Activated T-cell treated with anti-CD3 and anti-CD28 coated beads, Interleukin-2, amount 50 U/mL, for 24 hours (primary cell): ENCODE data around the gene ANO3.

Source experiments
- DNase-seq: peaks from one replicate; pipeline ENCODE4 v3.0.0-alpha.2; 2020
- H3K27ac Mint-ChIP-seq: 2 replicates; pipeline ENCODE4 v1.8.0; 2020; ENCODE audit warnings: mild to moderate bottlenecking, mixed read lengths
- H3K27me3 Mint-ChIP-seq: 2 replicates; pipeline ENCODE4 v1.8.0; 2020; ENCODE audit warnings: mixed read lengths
- H3K36me3 Mint-ChIP-seq: 2 replicates; pipeline ENCODE4 v1.8.0; 2020; ENCODE audit warnings: low read depth, mixed read lengths
- H3K4me1 Mint-ChIP-seq: 2 replicates; pipeline ENCODE4 v1.8.0; 2020; ENCODE audit warnings: low read depth, mixed read lengths
- H3K4me3 Mint-ChIP-seq: 2 replicates; pipeline ENCODE4 v1.8.0; 2020; ENCODE audit warnings: mild to moderate bottlenecking, moderate library complexity, mixed read lengths
- H3K9me3 Mint-ChIP-seq: 2 replicates; pipeline ENCODE4 v1.8.0; 2020; ENCODE audit warnings: mixed read lengths

Gene ANO3

DNA sequence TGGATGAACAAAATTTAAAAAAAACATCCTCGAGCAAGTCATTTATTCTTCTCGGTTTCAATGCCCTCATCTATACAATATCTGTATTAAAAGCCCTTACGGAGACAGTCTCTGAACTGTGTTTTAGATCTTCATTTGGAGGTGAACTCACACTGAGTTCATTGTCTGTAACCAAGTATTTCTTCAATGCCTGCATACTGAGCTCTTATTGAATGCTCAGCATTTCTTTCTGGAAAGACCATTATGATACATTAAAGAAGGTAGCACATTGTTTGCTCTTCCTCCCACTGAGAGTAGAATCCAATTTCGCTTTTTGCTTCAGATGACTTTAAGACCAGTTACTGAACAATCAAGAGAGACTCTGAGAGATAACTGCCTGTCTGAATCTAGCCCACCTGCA lies 1.7 kb upstream of the ANO3 start:
- H3K4me3 Mint-ChIP-seq: no peak overlapping the region
- peaks cover 31% of the 10 kb centered on the region for H3K27me3 Mint-ChIP-seq
- no peak for DNase-seq
- H3K9me3 Mint-ChIP-seq: peaks cover 6% of the 10 kb centered on the region
- no peaks in the 10 kb centered on the region for H3K36me3 Mint-ChIP-seq
- H3K27ac Mint-ChIP-seq: no peak overlapping the region
- H3K4me1 Mint-ChIP-seq: no peaks in the 10 kb centered on the region

DNA sequence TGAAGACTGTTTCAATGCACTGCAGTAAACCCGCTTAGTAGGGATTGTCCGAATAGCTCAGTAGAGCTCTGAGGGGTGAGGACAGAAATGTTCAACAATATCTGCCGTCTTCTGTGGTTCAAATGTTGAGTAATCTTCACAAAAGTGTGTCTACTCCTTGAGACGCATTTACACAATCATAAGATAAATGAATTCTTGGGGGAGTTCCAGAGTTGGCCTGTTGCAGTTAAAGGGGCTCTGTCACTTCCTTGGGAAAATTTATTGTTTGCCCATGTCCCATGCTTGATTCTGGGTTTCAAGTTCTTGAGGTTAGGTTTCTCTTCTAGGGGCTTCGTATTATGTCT lies 614 bp downstream of the ANO3 start:
- Mint-ChIP-seq H3K36me3 (no peaks in the 10 kb centered on the region), H3K27ac (no peak overlapping the region), H3K4me1 (no peaks in the 10 kb centered on the region), H3K27me3 (peaks cover 31% of the 10 kb centered on the region), H3K4me3 (no peak overlapping the region), H3K9me3 (peaks cover 6% of the 10 kb centered on the region)
- no peak for DNase-seq

DNA sequence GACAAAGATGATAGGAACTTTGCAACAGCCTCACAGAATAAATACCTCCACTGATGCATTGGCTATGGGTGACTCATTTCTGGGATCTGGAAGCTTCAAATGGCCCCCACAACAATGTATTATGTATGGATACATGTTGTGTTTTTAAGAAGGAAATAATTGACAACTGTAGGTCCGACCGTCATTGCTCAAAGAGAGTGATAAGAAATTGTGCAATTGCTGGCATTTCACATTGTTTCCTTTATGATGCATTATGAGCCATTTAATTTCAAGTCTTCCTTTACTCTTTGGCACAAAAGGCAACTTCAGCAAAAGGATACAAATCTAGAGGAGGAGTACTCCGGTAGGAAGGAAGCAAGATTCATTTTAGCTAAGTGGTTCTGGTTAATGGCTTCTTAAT lies 2.0 kb downstream of the ANO3 start:
- Mint-ChIP-seq H3K4me1 (no peaks in the 10 kb centered on the region), H3K27me3 (peaks cover 31% of the 10 kb centered on the region), H3K36me3 (no peaks in the 10 kb centered on the region), H3K27ac (no peak overlapping the region), H3K4me3 (no peak overlapping the region), H3K9me3 (peaks cover 6% of the 10 kb centered on the region)
- no peak for DNase-seq

DNA sequence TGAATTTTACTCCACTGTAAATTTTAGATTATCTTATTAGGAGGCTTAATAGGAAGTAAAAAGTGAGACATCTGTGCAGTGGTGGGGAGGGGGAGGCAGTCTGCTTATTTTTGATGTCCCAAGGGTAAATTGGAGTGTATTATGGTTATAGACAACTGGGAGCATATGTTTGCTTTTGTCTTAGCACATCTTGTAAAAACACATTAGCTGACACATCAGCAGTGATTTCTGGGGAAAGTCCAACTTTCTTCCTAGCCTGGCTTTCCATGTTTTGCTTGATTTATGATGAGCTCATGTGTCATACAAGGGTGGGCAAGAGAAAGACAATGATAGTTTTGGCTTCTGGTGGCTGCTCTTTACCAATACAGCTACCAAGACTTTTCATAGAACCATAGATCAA lies 4.0 kb downstream of the ANO3 start:
- no peaks in the 10 kb centered on the region for H3K4me1 Mint-ChIP-seq
- no peak for DNase-seq
- no peaks in the 10 kb centered on the region for H3K36me3 Mint-ChIP-seq
- no peak overlapping the region for H3K4me3 Mint-ChIP-seq
- peaks cover 23% of the 10 kb centered on the region for H3K27me3 Mint-ChIP-seq
- H3K9me3 Mint-ChIP-seq: peaks cover 2% of the 10 kb centered on the region
- no peak overlapping the region for H3K27ac Mint-ChIP-seq

DNA sequence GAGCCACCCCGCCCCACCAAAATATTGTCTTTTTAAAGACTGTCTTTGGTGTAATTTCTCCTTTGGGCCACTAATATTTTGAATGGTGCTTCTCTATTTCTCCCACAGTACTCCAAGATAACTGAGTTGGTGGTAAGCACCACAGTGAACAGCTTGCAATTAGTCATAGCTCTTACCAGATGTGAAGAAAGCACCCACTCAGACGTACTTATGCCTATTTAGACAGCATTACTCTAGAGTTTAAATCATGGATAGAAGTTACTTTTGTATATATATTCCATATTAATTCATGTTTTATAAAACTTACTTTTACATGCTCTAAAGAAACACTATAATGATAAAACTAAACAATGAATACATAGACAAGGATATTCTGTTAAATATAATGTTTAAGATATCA lies 12.7 kb downstream of the ANO3 start:
- Mint-ChIP-seq H3K4me3 (no peak overlapping the region), H3K27me3 (no peaks in the 10 kb centered on the region), H3K9me3 (peaks cover 2% of the 10 kb centered on the region), H3K27ac (no peak overlapping the region), H3K4me1 (no peaks in the 10 kb centered on the region), H3K36me3 (no peaks in the 10 kb centered on the region)
- DNase-seq: no peak

DNA sequence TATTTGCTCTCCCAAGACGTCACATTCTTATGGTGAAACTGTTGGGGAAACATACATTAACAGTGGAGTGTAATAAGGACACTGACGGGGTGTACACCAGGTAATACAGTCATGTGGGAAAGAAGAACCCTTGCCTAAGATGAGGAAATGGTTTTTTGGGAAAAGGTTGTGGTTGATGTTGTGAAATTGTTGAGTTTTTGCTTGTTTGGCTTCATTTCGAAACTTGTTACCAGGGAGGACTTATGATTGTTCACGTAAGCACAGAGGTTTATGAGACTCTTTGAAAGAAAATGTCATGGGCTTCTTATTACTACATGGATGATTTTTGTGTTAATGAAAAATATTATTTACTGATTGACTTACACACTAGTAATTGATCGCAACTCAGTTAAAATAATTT lies 16.8 kb downstream of the ANO3 start:
- Mint-ChIP-seq H3K4me3 (no peak overlapping the region), H3K27me3 (no peaks in the 10 kb centered on the region), H3K36me3 (no peaks in the 10 kb centered on the region), H3K27ac (no peak overlapping the region), H3K9me3 (peaks cover 13% of the 10 kb centered on the region), H3K4me1 (no peaks in the 10 kb centered on the region)
- no peak for DNase-seq

DNA sequence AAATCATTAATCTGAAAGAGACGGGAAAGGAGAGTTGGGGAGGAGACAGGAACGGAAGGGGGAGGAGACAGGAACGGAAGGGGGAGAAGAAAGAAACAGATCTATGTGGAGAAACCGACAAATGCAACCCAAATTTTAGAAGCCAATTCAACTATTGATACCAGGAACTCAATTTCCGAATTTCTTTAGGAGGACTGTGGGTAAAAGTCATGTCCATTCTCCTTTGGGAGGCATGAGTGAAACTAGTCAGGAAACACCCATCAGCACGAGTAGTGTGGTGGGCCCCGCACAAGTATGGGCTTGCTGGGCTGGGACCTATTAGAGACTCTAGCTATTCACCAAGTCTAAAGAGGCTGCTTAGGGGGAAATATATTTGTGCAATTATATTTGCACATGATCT lies 18.1 kb downstream of the ANO3 start:
- Mint-ChIP-seq H3K27me3 (no peaks in the 10 kb centered on the region), H3K4me3 (no peak overlapping the region), H3K27ac (no peak overlapping the region), H3K9me3 (peaks cover 16% of the 10 kb centered on the region), H3K36me3 (no peaks in the 10 kb centered on the region), H3K4me1 (no peaks in the 10 kb centered on the region)
- DNase-seq: no peak

DNA sequence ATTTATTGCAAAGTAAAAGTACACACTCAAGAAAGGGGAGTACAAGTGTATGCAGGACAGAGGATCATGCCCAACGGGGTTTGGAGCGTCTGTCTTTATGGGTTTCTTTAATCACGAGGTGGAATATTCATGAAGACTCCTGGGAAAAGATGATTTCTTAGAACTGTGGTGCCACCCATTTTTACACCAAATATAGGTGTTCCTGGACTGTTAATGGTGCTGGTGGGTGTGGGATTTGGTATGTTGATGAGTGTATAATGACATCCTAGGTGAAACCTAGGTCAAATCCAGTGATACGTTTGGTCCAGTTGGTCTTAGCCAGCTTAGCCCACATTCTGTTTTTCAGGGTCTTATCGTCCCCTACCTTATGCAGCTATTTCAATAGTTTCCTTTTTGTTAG lies 21.1 kb downstream of the ANO3 start:
- Mint-ChIP-seq H3K4me3 (no peak overlapping the region), H3K9me3 (peaks cover 16% of the 10 kb centered on the region), H3K27ac (no peak overlapping the region), H3K4me1 (no peaks in the 10 kb centered on the region), H3K36me3 (no peaks in the 10 kb centered on the region), H3K27me3 (no peaks in the 10 kb centered on the region)
- no peak for DNase-seq

DNA sequence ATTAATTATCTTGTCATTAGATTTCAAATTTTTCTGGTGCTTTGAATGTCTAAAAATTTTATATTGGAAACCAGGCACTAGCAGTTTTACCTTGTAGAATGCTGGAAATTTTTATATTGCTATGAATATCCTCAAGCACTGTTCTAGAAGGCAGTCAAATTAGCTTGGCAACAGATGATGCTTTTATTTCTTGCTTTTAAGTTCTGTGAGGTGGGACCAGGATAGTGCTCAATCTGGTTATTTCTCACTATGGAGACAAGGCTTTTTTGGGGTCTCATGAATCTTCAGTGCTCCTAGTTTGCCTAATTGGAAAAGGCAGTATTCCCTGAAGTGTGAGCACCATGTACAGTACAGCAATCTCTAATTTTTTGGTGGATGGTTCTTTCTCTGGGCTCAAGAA lies 27.1 kb downstream of the ANO3 start:
- no peak overlapping the region for H3K27ac Mint-ChIP-seq
- H3K9me3 Mint-ChIP-seq: peaks cover 13% of the 10 kb centered on the region
- no peak for DNase-seq
- H3K27me3 Mint-ChIP-seq: no peaks in the 10 kb centered on the region
- H3K36me3 Mint-ChIP-seq: no peaks in the 10 kb centered on the region
- no peaks in the 10 kb centered on the region for H3K4me1 Mint-ChIP-seq
- H3K4me3 Mint-ChIP-seq: no peak overlapping the region

DNA sequence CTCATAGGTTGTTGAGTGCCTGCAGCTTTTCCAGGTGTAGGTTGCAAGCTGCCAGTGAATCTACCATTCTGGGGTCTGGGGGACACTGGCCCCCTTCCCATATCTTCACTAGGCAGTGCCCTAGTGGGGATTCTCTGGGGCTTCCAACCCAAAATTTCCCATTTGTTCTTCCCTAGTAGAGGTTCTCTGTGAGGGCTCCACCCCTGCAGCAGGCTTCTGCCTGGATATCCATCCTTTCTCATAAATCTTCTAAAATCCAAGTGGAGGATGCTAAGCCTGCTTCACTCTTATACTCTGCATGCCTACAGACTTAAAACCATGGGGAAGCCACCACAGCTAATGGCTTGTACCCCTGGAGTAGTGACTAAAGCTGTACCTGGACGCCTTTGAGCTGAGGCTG lies 33.4 kb downstream of the ANO3 start:
- no peak for DNase-seq
- no peak overlapping the region for H3K27ac Mint-ChIP-seq
- no peak overlapping the region for H3K4me3 Mint-ChIP-seq
- no peaks in the 10 kb centered on the region for H3K36me3 Mint-ChIP-seq
- H3K9me3 Mint-ChIP-seq: peaks cover 25% of the 10 kb centered on the region
- H3K4me1 Mint-ChIP-seq: no peaks in the 10 kb centered on the region
- H3K27me3 Mint-ChIP-seq: no peaks in the 10 kb centered on the region

DNA sequence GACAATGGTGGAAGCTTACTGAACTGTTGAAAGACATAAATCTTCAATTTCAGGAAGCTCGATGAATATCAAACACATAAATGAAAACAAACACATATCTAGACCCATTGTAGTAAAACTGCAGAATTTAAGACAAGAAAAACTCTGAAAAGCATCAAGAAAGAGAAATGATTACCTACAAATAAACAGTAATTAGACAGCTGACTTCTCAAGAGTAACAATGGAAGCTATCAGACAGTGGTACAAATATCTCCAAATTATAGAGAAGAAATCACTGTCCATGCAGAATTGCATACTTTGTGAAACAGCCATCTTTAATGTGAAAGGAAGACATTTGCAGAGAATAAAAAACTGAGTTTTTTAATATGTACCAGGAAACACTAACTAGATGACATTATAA lies 45.7 kb downstream of the ANO3 start:
- Mint-ChIP-seq H3K36me3 (no peaks in the 10 kb centered on the region), H3K4me3 (no peak overlapping the region), H3K27ac (no peak overlapping the region), H3K27me3 (no peaks in the 10 kb centered on the region), H3K9me3 (peaks cover 40% of the 10 kb centered on the region), H3K4me1 (no peaks in the 10 kb centered on the region)
- no peak for DNase-seq

DNA sequence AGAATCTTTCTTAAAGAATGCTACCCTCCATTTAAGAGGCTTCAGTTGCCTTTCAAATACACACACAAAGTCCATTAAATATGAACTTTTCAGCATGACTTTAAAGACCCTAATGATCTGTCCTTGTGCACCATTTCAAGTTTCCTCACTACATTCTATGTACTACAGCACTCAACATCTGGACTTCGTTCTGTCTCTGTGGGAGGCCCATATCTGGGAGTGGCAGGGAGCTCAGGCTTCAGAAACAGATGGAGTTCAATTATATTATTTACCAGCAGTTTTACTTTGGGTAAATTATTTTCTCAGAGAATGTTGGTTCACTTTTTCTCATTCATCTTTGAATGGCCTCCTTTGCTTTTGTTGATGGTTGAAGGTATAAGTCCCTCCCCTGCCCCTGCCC lies 67.4 kb downstream of the ANO3 start:
- H3K4me1 Mint-ChIP-seq: no peaks in the 10 kb centered on the region
- DNase-seq: no peak
- peaks cover 11% of the 10 kb centered on the region for H3K9me3 Mint-ChIP-seq
- H3K4me3 Mint-ChIP-seq: no peak overlapping the region
- H3K27ac Mint-ChIP-seq: no peak overlapping the region
- no peaks in the 10 kb centered on the region for H3K27me3 Mint-ChIP-seq
- H3K36me3 Mint-ChIP-seq: no peaks in the 10 kb centered on the region

DNA sequence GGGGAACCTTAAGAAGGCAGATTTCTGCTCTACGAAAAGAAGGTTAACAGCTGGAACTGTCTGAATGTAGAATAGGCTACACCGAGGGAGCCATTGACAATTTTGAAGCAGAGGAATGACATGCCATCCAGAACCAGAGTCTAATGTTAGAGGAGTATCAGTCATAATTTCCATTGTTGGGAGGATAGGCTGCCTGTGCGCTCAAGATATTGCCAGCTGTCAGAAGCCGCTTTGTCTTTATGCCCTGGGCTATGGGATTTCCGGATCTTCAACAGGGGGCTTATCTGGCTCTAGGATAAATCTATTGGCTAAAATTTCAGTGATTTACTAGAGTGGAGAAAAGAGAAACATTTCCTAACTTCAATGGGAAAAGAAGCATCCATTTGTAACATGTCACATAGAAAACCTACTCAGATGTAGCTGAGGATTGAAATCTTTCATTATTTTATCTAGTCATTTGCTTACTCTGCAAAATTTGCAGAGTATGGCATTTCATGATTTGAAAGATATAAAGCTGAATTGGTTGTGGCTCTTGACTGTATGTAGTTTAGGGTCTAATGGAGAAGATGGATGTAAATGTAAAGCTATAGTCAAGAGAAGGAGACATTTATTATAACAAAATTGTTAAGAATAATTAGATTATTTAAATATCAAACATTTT lies 78.9 kb downstream of the ANO3 start:
- Mint-ChIP-seq H3K9me3 (peaks cover 3% of the 10 kb centered on the region), H3K27ac (no peak overlapping the region), H3K36me3 (no peaks in the 10 kb centered on the region), H3K4me1 (no peaks in the 10 kb centered on the region), H3K4me3 (no peak overlapping the region), H3K27me3 (no peaks in the 10 kb centered on the region)
- no peak for DNase-seq

DNA sequence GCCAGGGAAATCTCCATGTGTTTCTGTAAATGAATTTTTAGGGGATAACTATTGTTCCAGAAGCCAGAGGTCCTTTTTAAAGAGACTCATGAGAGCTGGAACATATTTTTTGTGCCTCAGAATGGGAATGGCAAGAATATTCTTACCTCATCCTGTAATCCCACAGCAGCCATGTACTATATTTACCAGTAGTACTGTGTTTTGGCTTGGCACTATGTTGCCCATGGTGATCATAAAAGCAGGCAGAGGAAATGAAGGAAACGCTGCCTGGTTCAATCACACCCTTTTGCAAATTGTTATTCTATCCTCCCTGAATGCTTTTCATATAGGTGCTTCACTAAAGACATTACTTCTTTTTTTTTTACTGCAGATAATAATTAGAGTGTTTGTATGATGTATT lies 81.0 kb downstream of the ANO3 start:
- Mint-ChIP-seq H3K9me3 (peaks cover 3% of the 10 kb centered on the region), H3K4me1 (no peaks in the 10 kb centered on the region), H3K27ac (no peak overlapping the region), H3K36me3 (no peaks in the 10 kb centered on the region), H3K27me3 (no peaks in the 10 kb centered on the region), H3K4me3 (no peak overlapping the region)
- DNase-seq: no peak

DNA sequence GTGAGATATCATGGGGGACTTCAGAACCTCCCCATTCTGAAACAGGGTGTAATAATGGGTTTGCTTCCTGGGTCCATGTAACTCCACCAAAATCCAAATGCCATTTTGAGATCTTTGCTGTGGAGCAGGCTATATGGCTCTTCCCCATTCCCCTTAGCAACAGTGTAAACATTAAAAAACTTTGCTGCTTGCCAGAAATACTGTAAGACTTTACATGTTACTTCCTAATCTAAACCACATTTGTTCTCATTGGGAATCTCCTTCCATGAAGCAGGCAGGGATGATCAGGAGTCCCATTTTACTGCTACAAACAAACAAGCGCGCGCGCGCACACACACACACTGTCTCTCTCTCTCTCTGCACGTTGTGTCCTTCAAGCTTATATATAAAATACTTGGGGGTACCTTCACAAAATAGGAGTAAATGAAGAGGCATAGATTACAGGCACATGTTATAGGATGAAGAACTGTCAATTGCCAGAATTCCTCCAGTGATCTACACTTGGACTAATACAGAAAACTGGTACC lies 86.5 kb downstream of the ANO3 start:
- Mint-ChIP-seq H3K9me3 (peaks cover 9% of the 10 kb centered on the region), H3K4me1 (no peaks in the 10 kb centered on the region), H3K27ac (no peak overlapping the region), H3K27me3 (no peaks in the 10 kb centered on the region), H3K4me3 (no peak overlapping the region), H3K36me3 (no peaks in the 10 kb centered on the region)
- no peak for DNase-seq

DNA sequence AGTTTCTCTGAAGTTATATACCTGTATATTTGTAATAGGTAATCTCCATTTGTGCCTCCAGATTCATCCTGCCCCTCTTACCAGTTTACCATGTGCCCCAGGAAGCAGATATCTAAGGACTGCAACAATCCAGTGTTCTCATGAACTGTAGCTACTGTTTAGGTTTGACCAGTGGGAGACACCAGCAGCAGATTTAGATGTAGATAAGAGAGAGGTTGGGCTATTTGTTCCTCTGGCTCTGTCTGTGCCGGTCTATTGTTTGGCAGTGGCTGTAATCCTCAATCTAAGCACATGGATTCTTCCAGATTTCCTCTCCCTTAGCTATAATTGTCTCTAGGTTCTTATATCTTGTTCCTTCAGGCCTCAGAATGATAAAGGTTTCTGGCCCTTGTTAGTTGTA lies 88.4 kb downstream of the ANO3 start:
- peaks cover 9% of the 10 kb centered on the region for H3K9me3 Mint-ChIP-seq
- no peaks in the 10 kb centered on the region for H3K4me1 Mint-ChIP-seq
- no peaks in the 10 kb centered on the region for H3K36me3 Mint-ChIP-seq
- DNase-seq: no peak
- no peaks in the 10 kb centered on the region for H3K27me3 Mint-ChIP-seq
- no peak overlapping the region for H3K27ac Mint-ChIP-seq
- H3K4me3 Mint-ChIP-seq: no peak overlapping the region
